B cell (primary cell): ENCODE results near the gene ZNF540. TPM values are rescaled to one million over a fixed set of nuclear protein-coding genes. Genes with fewer than 3 reads are reported as not detected.

Experiments
- ATAC-seq: fragments of 200-7000 bp; cut with Tn5 transposase; one replicate; pipeline ENCODE4 v1.10.0; 2021; ENCODE audit warnings: low read depth, mild to moderate bottlenecking, moderate number of reproducible peaks, moderate library complexity
- CTCF ChIA-PET: fragments of 350-600 bp; sonication (Branson Sonifier 250); formaldehyde crosslinking; loops from one replicate; lab custom pipeline; 2021; ENCODE audit warnings: antibody characterized with exemption, inconsistent platforms; lab: Charles Lee
- POLR2A ChIA-PET: fragments of 350-600 bp; sonication (Branson Sonifier 250); formaldehyde crosslinking; loops from one replicate; lab custom pipeline; 2021; ENCODE audit warnings: antibody characterized with exemption; lab: Charles Lee
- DNase-seq: peaks from one replicate; pipeline ENCODE4 v3.0.0; 2013
- H2AFZ ChIP-seq: 2 replicates; pipeline ENCODE4 v1.6.1; 2012; ENCODE audit warnings: mild to moderate bottlenecking, low read depth, low read length; ENCODE audit not compliant: insufficient read depth, poor library complexity, severe bottlenecking
- H3K27ac ChIP-seq, 2 donors: 1 replicate in 1 of 2; 2 replicates in 1 of 2; pipeline ENCODE4 v1.5.1; 2012 to 2013; ENCODE audit warnings: low read length in 2 of 2, mild to moderate bottlenecking in 2 of 2, moderate library complexity in 1 of 2
- H3K27me3 ChIP-seq, 4 experiments: fragments of 200-600 bp in 1 of 4; sonication (generic) in 1 of 4; replicated peaks in 1 of 4; 1 replicate in 2 of 4; 2 replicates in 2 of 4; pipeline versions ENCODE4 v1.6.1 to v1.7.0; 2013 to 2016; ENCODE audit warnings: low read length in 3 of 4, mild to moderate bottlenecking in 2 of 4, mixed read lengths in 1 of 4, moderate library complexity in 1 of 4; ENCODE audit not compliant: insufficient read depth in 4 of 4, control insufficient read depth in 3 of 4; ENCODE audit errors: control extremely low read depth in 1 of 4
- H3K36me3 ChIP-seq, 2 experiments: replicated peaks in 1 of 2; 1 replicate in 1 of 2; 2 replicates in 1 of 2; pipeline versions ENCODE4 v1.6.1 to v1.7.1; 2013; ENCODE audit warnings: low read length in 1 of 2; ENCODE audit not compliant: insufficient read depth in 2 of 2, control insufficient read depth in 1 of 2; ENCODE audit errors: control extremely low read depth in 1 of 2, extremely low read depth in 1 of 2
- H3K4me1 ChIP-seq, 2 donors: fragments of 200-600 bp in 1 of 2; sonication (generic) in 1 of 2; 1 replicate in 1 of 2; 2 replicates in 1 of 2; pipeline versions ENCODE4 v1.5.1 to v1.6.1; 2013 to 2017; ENCODE audit warnings: low read length in 2 of 2; ENCODE audit not compliant: control insufficient read depth in 2 of 2, insufficient read depth in 2 of 2
- H3K4me2 ChIP-seq: replicated peaks from 2 replicates; pipeline ENCODE3; 2012; ENCODE audit warnings: mild to moderate bottlenecking, low read depth, low read length; ENCODE audit not compliant: poor library complexity, severe bottlenecking
- H3K4me3 ChIP-seq, 5 experiments: fragments of 200-600 bp in 1 of 5; sonication (generic) in 1 of 5; 1 replicate in 3 of 5; 2 replicates in 2 of 5; pipeline versions ENCODE4 v1.5.1 to v1.7.0; 2011 to 2016; ENCODE audit warnings: low read length in 4 of 5, mild to moderate bottlenecking in 4 of 5, low read depth in 2 of 5, control low read depth in 1 of 5, moderate library complexity in 1 of 5; ENCODE audit not compliant: insufficient read depth in 1 of 5; ENCODE audit errors: control extremely low read depth in 1 of 5, extremely low read depth in 1 of 5
- H3K79me2 ChIP-seq: fragments of 200-600 bp; sonication (generic); one replicate; pipeline ENCODE4 v1.6.0; 2016; ENCODE audit warnings: low read length; ENCODE audit not compliant: control insufficient read depth, insufficient read depth
- H3K9ac ChIP-seq: fragments of 200-600 bp; sonication (generic); 2 replicates; pipeline ENCODE4 v1.6.1; 2017; ENCODE audit warnings: mild to moderate bottlenecking, low read length, moderate library complexity
- H3K9me3 ChIP-seq, 3 donors: one replicate each; pipeline versions ENCODE4 v1.6.1 to v1.7.1; 2013; ENCODE audit warnings: low read length in 2 of 3; ENCODE audit not compliant: control insufficient read depth in 2 of 3, insufficient read depth in 1 of 3; ENCODE audit errors: control extremely low read depth in 1 of 3
- H4K20me1 ChIP-seq: 2 replicates; pipeline ENCODE4 v1.6.0; 2012; ENCODE audit warnings: mild to moderate bottlenecking, low read length; ENCODE audit not compliant: insufficient read depth, control insufficient read depth, poor library complexity, severe bottlenecking
- H3K27ac Mint-ChIP-seq: one replicate; pipeline ENCODE4 v1.8.0; 2021; ENCODE audit warnings: mixed read lengths
- H3K27me3 Mint-ChIP-seq: one replicate; pipeline ENCODE4 v1.8.0; 2021; ENCODE audit warnings: mixed read lengths
- H3K4me1 Mint-ChIP-seq: one replicate; pipeline ENCODE4 v1.8.0; 2021; ENCODE audit warnings: mixed read lengths
- H3K4me3 Mint-ChIP-seq: one replicate; pipeline ENCODE4 v1.8.0; 2021; ENCODE audit warnings: mixed read lengths
- H3K9me3 Mint-ChIP-seq: one replicate; pipeline ENCODE4 v1.8.0; 2022; ENCODE audit warnings: mixed read lengths; ENCODE audit not compliant: insufficient read depth
- EZH2 ChIP-seq: IDR thresholded peaks from 2 replicates; pipeline ENCODE4 v1.6.1; 2012; ENCODE audit warnings: borderline replicate concordance, low read depth, mild to moderate bottlenecking, moderate library complexity, low read length; ENCODE audit not compliant: insufficient read depth, poor library complexity, severe bottlenecking
- WGBS: methylation state at CpG from one replicate; pipeline ENCODE4 v1.1.5; 2013; ENCODE audit warnings: missing lambda C conversion rate; ENCODE audit not compliant: insufficient coverage; 5-methylcytosine and 5-hydroxymethylcytosine counted together
- intact Hi-C: fragments of 100-400 bp; cut with micrococcal nuclease; formaldehyde crosslinking; loops from one replicate; pipeline ENCODE4 v1.10.0; 2022
- polyA minus RNA-seq: library from RNA; depleted of rRNA, polyadenylated mRNA; stranded (reverse); fragments of >200 nt; gene quantifications from 2 replicates; pipeline ENCODE4 v1.2.3, GENCODE V29; 2012
- polyA plus RNA-seq: library from polyadenylated mRNA; depleted of rRNA; stranded (reverse); fragments of >200 nt; gene quantifications from 2 replicates; pipeline ENCODE4 v1.2.3, GENCODE V29; 2012
- total RNA-seq, 2 donors: library from RNA; stranded (reverse); fragments of 120-200 nt in 1 of 2; gene quantifications; 1 replicate in 1 of 2; 2 replicates in 1 of 2; pipeline versions ENCODE4 v1.2.3 to v1.2.4, GENCODE V29; 2013 to 2022
- TF ChIP-seq, protein P1 (sequence below): fragments of 200-600 bp; IDR thresholded peaks from one replicate; pipeline ENCODE4 v1.8.0; 2022; ENCODE audit warnings: antibody characterized with exemption, mild to moderate bottlenecking

ZNF540 gene
- total RNA-seq, result 10.7 and 10.8 TPM in 2 replicates
- 10.5 TPM for total RNA-seq (2013)
- 2.2 and 2.9 TPM in 2 replicates for polyA plus RNA-seq
- polyA minus RNA-seq, result 1.7 and 4.1 TPM in 2 replicates

DNA sequence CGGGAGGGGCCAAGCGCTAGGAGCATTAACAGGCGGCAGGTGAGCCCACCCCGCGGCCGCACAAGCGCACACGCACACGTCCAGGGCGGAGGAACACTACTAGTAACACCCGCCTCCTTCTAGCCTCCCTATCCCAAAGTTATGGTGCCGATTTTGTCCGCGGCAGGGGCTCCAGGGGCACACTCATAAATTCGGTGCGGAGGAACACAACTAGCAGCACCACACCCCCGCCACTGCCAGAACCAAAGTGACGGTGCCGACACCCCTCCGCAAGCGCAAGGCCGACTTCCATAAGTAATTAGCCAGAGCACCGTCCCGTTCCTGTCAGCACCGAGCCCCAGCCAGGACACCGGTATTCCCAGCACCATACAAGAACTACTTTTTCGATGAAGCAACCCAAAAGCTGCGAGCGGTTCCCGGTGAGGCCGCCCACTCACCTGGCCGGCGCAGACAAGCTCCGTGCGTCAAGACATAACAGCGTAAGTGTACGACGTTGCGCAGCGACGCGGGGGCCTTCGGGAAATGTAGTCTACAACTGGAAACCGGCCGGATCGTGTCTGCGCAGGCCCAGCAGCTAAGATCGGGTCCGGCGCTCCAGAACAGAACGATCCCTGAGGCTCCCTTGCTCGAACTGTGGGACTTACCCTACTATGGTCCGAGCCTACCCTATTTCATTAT lies at the start of gene ZNF540, which contains the start of gene ZNF571:
Gene ZNF540 (plus strand): TSS at position 573 of the 678 bp plus-strand sequence. CDS start 3,572 bp downstream, outside the sequence.
Gene ZNF571 (minus strand): TSS at position 489 of the 678 bp plus-strand sequence. CDS start 8,116 bp downstream, outside the sequence.
- peak within 1 kb of the TSS; percentile 99 for H3K27ac Mint-ChIP-seq

More for the DNA sequence above, at the start of gene ZNF540, which contains the start of gene ZNF571:
- TF ChIP-seq EZH2, result no peak
- TF ChIP-seq, protein P1, sequence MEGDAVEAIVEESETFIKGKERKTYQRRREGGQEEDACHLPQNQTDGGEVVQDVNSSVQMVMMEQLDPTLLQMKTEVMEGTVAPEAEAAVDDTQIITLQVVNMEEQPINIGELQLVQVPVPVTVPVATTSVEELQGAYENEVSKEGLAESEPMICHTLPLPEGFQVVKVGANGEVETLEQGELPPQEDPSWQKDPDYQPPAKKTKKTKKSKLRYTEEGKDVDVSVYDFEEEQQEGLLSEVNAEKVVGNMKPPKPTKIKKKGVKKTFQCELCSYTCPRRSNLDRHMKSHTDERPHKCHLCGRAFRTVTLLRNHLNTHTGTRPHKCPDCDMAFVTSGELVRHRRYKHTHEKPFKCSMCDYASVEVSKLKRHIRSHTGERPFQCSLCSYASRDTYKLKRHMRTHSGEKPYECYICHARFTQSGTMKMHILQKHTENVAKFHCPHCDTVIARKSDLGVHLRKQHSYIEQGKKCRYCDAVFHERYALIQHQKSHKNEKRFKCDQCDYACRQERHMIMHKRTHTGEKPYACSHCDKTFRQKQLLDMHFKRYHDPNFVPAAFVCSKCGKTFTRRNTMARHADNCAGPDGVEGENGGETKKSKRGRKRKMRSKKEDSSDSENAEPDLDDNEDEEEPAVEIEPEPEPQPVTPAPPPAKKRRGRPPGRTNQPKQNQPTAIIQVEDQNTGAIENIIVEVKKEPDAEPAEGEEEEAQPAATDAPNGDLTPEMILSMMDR, result no peak
- H2AFZ ChIP-seq, result peak within 1 kb of the TSS; percentile 90
- H3K27ac ChIP-seq, result peak within 1 kb of the TSS; percentile 93 to 96
- H3K4me2 ChIP-seq, result peak within 1 kb of the TSS; percentile 82
- peak within 1 kb of the TSS; percentile 94 for H3K9ac ChIP-seq
- peak within 1 kb of the TSS; percentile 67 to 88 (median 87) for H3K4me3 ChIP-seq
- H3K36me3 ChIP-seq, result peaks cover 0 to 10% of the 10 kb centered on the region in 2 experiments
- peaks cover 25% of the 10 kb centered on the region for H3K4me1 Mint-ChIP-seq
- peak within 1 kb of the TSS; percentile 99 for H3K4me3 Mint-ChIP-seq
- peaks cover 7 to 24% (median 10%) of the 10 kb centered on the region in 3 donors for H3K9me3 ChIP-seq
- intact Hi-C loops, result loop anchor here (1.0 to 10.0 kb wide), 11 partner anchors 62 to 1950 kb away; partner anchors contain the start of genes COX6B1, ETV2, ZNF260 and ZNF345
- CTCF ChIA-PET, result interaction anchor here (0.6 to 1.5 kb wide), 5 partner anchors 42 to 675 kb away, joined by 3 to 4 read pairs (median 3); partner anchors contain the start of genes ZNF527, ZNF570 and ZNF607
- POLR2A ChIA-PET, result interaction anchor here (0.5 to 2.5 kb wide), 10 partner anchors 60 to 1105 kb away, joined by 3 to 8 read pairs (median 4); partner anchors contain the start of genes ZNF527, ZNF566, ZNF569 and ZNF570
- H3K79me2 ChIP-seq, result peaks cover 22% of the 10 kb centered on the region
- H4K20me1 ChIP-seq, result no peaks in the 10 kb centered on the region
- DNase-seq (peak; percentile 95), ATAC-seq (peak; percentile 96)
- H3K9me3 Mint-ChIP-seq, result peaks cover 4% of the 10 kb centered on the region
- H3K4me1 ChIP-seq, result peaks cover 11 to 14% of the 10 kb centered on the region in 2 donors
- H3K27me3 ChIP-seq, result no peaks in the 10 kb centered on the region
- no peaks in the 10 kb centered on the region for H3K27me3 Mint-ChIP-seq
- WGBS, result under 1% methylated on average over 52 of the region's 53 CpGs
